ENCODE results near the gene C22orf15.

Gene C22orf15

GRCh38 chr22:23787600-23787896 lies 24.8 kb downstream of the C22orf15 start:
- DNase-seq (ENCODE audit: low read depth in 3 of 3) = no peak

- no peak for DNase-seq (ENCODE audit: low read depth in 3 of 3)
Measured at GRCh38 chr22:23787910-23788309, 25.1 kb downstream of the C22orf15 start.

GRCh38 chr22:23789121-23789520 lies 26.3 kb downstream of the C22orf15 start:
- no peak for DNase-seq (ENCODE audit: low read depth in 3 of 3)

- no peak for DNase-seq (ENCODE audit: low read depth in 3 of 3)
Measured at GRCh38 chr22:23789638-23790037, 26.8 kb downstream of the C22orf15 start.

- no peak for DNase-seq (ENCODE audit: low read depth in 3 of 3)
Measured at GRCh38 chr22:23790819-23791737, 28.3 kb downstream of the C22orf15 start.

- no peak for DNase-seq (ENCODE audit: low read depth in 3 of 3)
Measured at GRCh38 chr22:23791738-23792645, 29.2 kb downstream of the C22orf15 start.

GRCh38 chr22:23793326-23793725 lies 30.5 kb downstream of the C22orf15 start:
- DNase-seq (ENCODE audit: low read depth in 3 of 3) = no peak

- DNase-seq (ENCODE audit: low read depth in 3 of 3) = no peak
Measured at GRCh38 chr22:23796461-23796860, 33.7 kb downstream of the C22orf15 start.

- DNase-seq (ENCODE audit: low read depth in 3 of 3) = no peak
Measured at GRCh38 chr22:23800297-23801237, 37.8 kb downstream of the C22orf15 start.

- no peak for DNase-seq (ENCODE audit: low read depth in 3 of 3)
Measured at GRCh38 chr22:23801238-23801821, 38.5 kb downstream of the C22orf15 start.

- no peak for DNase-seq (ENCODE audit: low read depth in 3 of 3)
Measured at GRCh38 chr22:23801886-23802377, 39.1 kb downstream of the C22orf15 start.

- no peak for DNase-seq (ENCODE audit: low read depth in 3 of 3)
Measured at GRCh38 chr22:23803001-23803819, 40.4 kb downstream of the C22orf15 start.

- no peak for DNase-seq (ENCODE audit: low read depth in 3 of 3)
Measured at GRCh38 chr22:23804781-23805291, 42.0 kb downstream of the C22orf15 start.

- no peak for DNase-seq (ENCODE audit: low read depth in 3 of 3)
Measured at GRCh38 chr22:23806837-23807236, 44.0 kb downstream of the C22orf15 start.

GRCh38 chr22:23812378-23812777 lies 49.6 kb downstream of the C22orf15 start:
- no peak for DNase-seq (ENCODE audit: low read depth in 3 of 3)
